GM12873 (cell line): Measurements from ENCODE around the gene PHLDB2.

ENCODE experiments used
- CTCF ChIP-seq: IDR thresholded peaks from 2 replicates; pipeline ENCODE4 v1.5.1; 2012; ENCODE audit warnings: low read depth, mild to moderate bottlenecking, moderate library complexity, low read length, control low read depth; ENCODE audit not compliant: insufficient read depth; ENCODE audit errors: missing control alignments

The PHLDB2 gene

GRCh38 chr3:111867889-111868426 lies 8.9 kb downstream of the PHLDB2 start:
- no peak for TF ChIP-seq CTCF

DNA sequence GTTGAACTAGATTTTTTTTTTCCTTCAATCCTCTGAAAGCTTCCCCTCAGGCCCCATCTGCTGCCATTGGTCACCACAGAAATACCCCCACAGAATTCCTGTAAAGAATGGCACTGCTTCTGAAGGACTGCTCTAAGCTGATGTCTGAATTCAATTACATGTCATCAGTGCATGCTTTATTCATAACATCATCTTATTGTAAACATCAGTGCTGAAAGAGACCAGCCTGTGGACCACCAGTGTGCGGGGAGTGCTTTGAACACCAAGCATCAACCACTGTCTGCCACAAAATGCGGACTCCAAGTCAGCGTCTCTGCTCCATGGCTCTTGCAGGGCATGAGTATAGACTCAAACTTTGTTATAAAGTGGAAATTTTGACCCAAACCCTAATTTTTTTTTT lies 11.6 kb downstream of the PHLDB2 start:
- TF ChIP-seq CTCF: no peak

DNA sequence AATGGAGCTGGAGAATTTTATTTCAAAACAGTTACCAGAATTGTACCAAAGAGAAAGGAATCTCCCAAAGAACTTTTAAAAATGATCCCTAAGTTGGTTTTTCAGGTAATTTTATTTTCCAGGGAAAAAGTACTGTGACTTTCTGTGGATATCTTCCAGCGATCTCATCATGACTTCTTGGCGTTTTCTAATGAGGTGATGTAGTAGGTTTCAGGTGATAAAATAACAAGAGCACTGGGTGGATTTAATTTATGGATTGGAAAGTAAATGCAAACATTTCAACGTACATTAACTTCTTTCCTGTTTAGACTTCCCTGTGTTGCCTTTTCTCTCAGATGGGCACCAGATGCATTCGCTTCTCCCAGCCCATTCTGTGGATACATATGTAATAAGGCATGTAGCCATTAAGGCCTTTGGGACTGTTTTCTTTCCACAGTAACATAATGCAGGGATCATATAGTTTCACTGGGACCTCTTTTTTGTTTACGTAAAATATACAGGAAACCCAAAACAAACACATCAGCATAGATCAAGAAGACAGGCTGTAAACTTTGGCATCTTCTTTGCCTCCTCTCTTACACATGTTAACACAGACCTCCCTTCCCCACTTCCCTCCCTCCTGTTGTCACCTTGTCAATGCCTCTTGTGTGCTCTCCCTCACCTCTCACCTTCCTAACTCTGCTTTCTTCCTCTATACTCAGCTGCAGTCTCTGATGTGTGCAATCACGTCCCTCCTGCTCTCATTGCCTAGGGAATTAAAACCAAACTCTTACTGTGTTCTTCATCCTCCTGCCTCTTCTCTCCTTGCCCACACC lies 13.0 kb downstream of the PHLDB2 start:
- no peak for TF ChIP-seq CTCF

DNA sequence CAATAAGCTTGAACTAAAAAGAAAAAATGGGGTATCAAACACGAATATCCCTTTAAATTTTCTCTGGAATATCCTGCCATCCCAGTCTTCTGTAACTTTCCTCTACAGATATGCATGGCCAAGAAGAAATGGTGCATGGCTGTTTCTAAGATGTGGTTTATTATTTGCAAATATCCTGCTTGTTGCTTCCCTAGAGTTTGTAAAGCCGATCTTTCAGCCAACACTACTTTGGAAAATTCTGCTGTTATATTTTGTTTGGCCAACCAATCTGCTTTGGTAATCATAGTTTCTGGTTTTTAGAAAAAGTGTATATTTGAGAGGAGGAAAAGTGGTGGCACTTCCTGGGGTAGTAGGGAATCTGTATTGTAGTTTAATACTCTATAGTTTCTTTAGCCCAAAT lies 13.9 kb downstream of the PHLDB2 start:
- TF ChIP-seq CTCF: no peak

DNA sequence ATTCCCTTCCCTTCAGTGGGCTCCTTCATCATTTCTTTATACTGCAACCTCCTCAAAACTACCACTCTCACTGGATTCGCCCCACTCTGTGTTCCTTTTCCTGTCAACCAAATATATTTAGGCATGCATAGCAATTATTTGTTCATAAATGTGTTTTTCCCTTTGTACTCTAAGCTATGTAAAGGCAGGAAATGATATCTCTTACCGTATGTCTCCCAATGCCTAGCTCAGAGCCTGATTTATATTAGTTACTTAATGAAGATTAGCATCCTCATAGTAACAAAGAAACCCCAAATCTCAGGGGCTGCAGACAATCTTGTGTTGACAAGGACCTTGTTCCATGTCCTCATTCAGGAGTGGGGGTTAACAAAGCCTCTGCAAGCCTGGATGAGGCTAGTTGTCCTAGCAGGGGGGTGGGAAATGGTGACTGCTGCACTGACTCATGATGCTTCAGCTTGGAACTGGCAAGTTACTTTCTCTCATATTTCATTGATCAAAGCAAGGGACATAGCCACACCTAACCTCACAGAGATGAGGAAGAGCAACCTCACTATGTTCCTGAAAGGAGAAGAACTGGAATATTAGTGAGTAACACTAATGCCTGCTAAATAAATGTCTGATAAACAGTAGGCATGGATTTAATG lies 15.2 kb downstream of the PHLDB2 start:
- TF ChIP-seq CTCF: no peak

- no peak for TF ChIP-seq CTCF
Observed at GRCh38 chr3:111881480-111881879, 22.4 kb downstream of the PHLDB2 start.

GRCh38 chr3:111882194-111882593 lies 23.1 kb downstream of the PHLDB2 start:
- TF ChIP-seq CTCF: no peak
